HG03025 (cell line): ENCODE results near the gene GPC5.
"Not testable (repeated sequence)": the region's sequence is repeated elsewhere in the genome, so short reads cannot be mapped to it uniquely, and the experiment has no call there.

Experiments
- ATAC-seq: cut with Tn5 transposase; IDR thresholded peaks from one replicate; pipeline ENCODE4 v1.9.1; 2021; ENCODE audit warnings: mild to moderate bottlenecking, moderate library complexity; ENCODE audit not compliant: unreplicated experiment, low FRiP score

GPC5 gene

DNA sequence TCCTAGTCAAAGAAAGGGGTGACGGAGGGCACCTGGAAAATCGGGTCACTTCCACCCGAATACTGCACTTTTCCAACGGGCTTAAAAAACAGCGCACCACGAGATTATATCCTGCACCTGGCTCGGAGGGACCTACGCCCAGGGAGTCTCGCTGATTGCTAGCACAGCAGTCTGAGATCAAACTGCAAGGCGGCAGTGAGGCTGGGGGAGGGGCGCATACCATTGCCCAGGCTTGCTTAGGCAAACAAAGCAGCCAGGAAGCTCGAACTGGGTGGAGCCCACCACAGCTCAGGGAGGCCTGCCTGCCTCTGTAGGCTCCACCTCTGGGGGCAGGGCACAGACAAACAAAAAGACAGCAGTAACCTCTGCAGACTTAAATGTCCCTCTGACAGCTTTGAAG lies 1354.3 kb downstream of the GPC5 start:
- ATAC-seq: not testable (repeated sequence)

DNA sequence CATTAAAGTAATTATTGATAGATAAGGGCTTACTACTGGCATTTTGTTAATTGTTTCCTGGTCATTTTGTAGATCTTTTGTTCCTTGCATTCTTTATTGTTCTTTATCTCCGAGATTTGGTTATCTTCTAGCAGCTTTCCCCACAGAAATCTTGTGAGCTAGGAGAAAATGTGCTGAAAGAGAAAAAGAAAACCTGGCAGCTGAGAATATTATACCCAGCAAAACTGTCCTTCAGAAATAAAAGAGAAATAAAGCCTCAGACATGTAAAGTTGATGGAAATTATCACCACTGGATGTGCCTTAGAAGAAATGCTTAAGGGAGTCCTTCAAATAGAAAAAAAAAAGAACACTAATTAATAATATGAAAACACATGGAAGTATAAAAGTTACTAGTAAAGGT lies 1363.3 kb downstream of the GPC5 start:
- ATAC-seq: no peak

DNA sequence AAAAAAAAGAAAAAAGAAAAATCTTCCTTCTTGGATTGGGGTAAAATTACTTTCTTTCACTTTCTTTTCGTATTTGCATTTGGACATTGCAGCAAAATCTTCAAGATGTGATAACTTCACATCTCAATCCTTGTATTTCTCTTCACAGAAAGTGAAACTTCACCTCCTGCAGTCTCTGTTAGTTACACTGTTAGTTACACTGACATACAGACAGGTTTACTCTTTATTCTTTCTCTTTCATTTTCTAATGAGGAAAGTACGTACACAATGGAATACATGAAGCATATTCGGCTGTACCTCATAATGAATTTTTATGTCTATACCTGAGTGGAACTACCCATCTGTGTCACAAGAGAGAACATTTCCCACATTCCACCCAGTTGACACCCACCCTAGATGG lies 1369.0 kb downstream of the GPC5 start:
- ATAC-seq: no peak

DNA sequence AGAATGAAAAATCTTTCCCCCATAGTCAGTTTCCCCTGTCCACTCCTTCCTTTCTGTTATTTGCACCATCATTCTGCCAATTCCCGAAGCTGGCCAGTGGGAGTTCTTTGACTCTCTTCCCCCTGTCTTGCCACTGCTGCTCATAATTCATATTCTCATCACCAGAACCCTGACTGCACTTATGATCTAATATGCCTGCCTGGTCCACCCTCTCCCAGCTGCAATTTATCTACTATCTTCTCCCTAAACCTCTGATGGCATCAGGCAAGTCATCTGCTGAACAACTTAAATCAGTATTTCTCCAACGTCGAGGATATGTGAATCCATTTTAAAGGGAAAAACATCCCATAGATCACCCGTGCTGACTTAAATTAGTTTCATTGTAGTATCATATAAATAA lies 1370.2 kb downstream of the GPC5 start:
- no peak for ATAC-seq

DNA sequence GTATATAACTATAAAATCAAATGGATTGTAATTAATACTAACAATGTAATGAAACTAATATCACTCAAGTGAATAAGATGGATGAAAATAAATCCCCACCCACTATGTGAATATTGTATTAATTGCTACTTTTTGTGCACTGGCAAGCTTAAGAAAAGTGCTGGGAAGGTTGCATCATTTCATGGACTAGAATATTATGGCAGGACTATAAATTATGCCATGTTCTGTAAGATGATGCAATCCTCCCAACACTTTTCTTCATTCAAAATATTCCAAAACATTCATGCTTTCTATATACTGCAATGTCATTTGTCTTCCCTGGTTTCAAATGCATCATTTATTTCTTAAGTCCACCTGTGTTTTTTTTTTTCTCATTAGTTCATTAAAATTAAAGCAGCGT lies 1370.6 kb downstream of the GPC5 start:
- no peak for ATAC-seq

DNA sequence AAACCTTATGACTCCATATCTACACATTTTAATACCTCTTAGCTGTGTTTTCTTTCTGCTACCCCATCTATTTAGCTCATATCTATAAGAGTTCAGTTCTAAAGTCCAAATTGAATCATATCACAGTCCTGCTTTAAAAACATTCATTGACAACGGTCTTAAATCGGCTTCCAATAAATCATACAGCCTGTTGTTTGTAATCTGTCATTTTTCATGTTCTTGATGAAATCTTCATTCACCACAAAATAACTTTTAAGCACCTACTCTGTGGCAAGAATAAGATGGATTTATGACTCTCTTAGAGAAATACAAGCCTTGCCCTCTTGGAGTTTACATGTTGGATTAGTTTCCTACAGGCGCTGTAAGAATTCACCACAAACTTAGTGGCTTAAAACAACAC lies 1377.2 kb downstream of the GPC5 start:
- ATAC-seq: no peak

DNA sequence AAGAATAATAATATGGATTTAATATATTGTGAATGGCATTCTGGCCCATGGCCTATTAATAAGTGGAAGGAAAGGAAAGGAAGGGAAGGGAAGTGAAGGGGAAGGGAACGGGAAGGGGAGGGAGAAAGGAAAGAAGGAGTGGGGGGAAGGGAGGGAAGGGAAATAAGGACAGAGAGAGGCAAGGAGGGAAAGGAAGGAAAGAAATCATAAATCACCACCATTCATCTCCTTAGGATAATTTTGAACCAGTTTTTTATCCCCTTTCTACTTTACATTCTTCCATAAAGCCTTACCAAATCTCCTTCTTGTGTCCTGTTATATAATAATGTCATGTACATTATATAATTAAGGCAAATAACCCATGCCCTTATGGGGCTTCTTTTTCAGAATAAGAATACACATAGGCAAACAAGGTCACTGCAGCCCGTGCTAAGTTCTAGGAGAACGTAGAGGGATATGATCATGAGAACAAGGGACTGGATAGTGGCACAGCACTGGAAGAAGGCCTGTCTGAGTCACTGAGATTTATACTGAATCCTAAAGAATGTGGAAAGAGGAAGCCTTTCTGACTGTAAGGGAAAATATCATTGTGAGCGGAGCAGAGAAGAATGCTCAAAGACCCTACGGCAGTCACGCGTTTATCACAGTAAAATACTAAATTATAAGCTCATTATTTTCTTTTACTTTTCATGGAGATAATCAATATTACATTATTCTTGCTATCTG lies 1383.7 kb downstream of the GPC5 start:
- no peak for ATAC-seq

DNA sequence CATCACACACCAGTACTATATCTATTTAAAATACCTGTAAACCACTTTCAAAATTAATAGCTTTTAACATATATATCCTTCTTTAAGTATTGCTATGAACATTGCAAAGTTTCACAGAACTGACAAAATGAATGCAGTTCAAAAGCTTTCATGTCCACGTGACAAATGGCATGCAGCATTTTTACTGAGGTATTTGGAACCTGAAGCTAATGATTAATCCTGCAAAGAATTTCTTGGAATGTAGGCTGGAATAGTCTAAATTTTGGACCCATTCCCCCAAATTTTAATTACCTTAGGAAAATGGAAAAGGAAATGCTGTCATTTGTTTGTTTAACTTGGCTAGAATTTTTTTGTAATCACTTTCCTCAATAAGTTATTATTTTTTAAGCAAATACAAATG lies 1404.4 kb downstream of the GPC5 start:
- no peak for ATAC-seq

DNA sequence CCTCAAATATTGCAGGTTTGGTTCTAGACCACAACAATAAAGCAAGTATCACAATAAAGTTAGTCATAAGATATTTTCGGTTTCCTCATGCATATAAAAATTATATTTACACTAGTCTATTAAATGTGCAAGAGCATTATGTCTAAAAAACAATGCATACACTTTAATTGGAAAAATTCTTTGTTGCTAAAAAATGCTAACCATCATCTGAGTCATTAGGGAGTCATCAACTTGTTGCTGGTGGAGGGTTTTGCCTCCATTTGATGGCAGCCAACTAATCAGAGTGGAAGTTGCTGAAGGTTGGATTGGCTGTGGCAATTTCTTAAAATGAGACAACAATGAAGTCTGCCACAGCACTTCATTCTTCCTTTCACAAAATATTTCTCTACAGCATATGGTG lies 1405.9 kb downstream of the GPC5 start:
- no peak for ATAC-seq

DNA sequence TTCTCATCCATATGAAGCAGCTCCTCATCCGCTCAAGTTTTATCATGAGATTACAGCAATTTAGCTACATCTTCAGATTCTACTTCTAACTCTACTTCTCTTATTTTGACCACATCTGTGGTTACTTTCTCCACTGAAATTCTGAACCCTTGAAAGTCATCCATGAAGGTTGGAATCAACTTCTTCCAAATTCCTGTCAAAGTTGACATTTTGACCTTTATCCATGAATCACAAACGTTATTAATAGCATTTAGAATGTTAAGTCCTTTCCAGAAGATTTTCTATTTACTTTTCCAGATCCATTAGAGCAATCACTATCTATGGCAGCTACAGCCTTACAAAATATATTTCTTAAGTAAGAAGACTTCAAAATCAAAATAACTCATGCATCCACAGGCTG lies 1406.5 kb downstream of the GPC5 start:
- ATAC-seq: no peak

DNA sequence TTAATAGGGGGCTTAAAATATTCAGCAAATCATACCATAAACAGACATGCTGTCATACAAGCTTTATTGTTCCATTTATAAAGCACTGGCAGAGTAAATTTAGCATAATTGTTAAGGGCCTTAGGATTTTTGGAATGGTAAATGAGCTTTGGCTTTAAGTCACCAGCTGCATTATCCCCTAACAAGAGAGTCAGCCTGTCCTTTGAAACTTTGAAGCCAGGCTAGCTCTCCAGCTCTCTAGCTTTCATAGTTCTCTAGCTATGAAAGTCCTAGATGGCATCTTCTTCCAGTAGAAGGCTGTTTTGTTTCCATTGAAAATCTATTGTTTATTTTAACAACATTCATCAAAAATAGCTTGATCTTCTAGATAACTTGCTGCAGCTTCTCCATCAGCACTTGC lies 1407.3 kb downstream of the GPC5 start:
- ATAC-seq: no peak

DNA sequence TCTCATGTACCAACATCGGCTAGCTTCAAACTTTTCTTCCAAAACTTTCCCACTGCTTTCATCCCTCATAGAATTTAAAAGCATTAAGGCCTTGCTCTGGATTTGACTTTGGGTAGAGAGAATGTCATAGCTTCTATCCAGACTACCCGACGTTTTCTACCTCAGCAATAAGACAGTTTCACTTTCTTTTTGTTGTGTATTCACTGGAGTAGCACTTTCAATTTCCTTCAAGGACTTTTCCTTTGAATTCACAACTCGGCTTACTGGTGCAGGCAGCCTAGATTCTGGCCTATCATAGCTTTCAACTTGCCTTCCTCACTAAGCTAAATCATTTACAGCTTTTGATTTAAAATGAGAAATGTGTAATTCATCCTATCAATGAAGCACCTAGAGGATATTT lies 1407.8 kb downstream of the GPC5 start:
- no peak for ATAC-seq

DNA sequence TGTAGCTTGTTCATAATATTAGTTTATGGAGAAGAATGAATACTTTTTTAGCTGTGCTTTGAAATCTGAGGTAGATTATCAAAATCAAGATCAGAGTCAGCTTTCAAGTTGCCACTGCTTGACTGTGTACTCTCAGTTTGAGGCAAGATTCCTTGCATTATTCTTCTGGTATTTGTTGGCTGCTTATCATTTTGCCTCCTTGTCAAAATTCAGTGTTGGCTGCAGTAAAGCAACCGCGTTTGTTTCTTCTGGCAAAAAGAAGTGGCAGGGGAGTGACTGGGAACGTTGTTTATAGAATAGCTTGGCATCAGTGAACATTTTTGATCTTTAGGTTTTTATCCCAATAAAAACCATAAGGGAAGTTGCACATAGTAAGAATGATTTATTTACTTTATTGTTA lies 1408.9 kb downstream of the GPC5 start:
- no peak for ATAC-seq

DNA sequence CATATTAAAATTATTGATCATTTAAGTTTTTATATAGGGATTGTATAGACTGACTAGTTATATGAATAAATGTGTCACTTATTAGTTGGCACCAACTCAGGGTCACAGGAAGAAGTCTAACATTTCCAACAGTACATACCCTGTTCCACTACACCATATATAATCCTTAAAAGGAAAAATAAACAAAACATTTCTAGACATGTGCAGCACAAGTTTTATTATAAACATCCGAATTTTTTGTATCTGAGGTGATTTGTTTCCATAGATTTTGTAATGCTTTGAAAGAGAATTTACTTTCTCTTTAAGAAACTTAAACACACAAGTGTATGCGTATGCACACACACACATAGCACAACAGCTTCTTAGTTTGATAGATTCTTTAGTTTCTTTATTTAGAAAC lies 1409.5 kb downstream of the GPC5 start:
- no peak for ATAC-seq

DNA sequence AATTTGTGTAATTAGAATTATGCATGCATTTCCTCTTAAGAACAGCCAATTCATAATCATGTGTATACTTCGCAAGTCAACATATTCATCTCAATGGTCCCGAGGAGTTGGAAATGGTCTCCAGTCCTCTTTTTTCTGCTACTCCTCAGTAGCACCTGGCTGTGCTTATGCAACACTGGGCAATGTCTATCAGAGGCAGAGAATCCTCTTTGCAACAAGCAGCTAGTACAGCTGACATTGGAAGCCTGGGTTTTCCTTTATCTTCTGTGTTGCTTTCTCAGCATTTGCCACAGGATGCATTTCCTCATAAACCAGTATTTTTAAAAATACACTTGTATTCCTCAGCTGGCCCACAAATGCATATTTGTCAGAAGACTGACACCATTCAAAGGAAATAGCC lies 1422.9 kb downstream of the GPC5 start:
- no peak for ATAC-seq

DNA sequence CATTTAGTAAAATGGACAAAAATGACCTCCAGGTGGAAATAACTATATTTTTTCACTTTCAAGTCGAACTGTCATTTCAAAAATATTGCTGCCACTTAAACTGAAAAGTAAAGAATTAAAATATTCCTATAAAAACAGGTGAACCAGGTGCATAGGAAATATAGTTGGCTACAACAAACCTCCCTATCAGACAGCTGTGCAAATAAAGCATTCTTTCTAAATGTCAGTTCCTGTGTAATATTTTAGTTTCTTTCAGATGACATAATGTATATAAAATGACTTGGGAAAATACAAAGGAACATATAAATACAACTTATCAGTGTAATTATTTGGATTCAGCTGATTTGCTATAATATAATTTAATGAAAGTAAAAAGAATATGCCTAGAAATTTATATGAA lies 1424.6 kb downstream of the GPC5 start:
- ATAC-seq: no peak

DNA sequence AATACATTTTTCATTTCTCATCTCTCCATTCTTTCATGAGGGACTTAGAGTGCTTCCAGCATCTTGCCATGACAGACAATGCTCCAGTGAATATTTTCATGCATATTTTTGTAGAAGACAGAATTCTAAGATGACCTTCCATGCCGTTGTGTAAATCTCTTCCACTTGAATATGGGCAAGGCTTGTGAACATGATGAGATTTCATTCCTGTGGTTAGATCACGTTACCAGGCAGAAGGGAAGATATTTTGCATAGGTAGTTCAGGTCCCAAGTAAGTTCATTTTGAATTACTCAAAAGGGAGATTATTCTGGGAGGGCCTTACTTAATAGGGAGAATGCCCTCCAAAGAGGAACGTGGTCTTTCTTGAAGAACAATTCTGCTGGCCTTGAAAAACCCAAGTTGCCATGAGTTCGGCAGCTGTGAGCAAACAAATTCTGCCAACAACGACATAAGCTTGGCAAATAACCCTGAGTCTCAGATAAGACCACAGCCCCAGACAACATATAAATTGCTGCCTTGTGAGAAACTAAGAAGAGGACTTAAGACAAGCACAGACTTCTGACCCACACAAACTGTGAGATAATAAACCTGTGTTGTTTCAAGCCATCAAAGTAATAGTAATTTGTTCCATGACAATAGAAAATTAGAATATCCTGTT lies 1427.6 kb downstream of the GPC5 start:
- ATAC-seq: no peak

DNA sequence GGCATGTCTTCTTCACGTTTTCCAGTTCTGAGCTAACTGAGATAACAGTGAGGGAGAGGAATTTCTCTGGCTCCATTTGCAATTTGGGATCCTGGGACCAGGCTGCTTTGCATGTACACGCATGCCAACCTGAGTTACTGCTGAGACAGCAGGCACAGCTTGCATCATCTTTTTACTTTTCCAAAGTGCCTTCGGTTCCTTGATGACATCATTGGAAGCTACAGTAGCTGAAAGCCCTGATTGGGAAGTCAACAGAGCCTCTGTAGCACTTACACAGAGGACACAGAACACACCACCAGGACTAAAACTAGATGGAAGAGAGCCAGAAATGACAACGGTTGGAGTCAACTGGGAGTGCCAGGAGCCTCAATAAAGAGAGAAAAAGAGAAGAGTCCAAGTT lies 1429.1 kb downstream of the GPC5 start:
- ATAC-seq: no peak

DNA sequence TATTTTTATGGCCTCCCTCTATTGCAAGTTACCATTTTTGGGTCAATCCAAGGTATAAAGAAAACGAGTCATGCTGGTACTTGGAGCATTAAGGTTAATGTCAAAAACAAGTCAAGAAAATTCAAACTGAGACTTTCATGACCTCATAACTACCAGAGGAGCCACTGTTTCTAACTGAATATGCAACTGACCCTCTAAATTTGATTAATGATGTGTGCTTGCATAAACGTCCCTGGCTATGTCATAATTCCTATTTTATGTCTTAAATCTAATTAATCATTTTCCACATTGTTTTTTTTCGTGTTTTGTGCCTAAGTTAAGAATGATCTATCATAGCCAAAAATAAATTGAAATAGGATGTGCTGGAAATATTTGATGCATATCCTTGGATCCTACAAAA lies 1431.5 kb downstream of the GPC5 start:
- no peak for ATAC-seq

DNA sequence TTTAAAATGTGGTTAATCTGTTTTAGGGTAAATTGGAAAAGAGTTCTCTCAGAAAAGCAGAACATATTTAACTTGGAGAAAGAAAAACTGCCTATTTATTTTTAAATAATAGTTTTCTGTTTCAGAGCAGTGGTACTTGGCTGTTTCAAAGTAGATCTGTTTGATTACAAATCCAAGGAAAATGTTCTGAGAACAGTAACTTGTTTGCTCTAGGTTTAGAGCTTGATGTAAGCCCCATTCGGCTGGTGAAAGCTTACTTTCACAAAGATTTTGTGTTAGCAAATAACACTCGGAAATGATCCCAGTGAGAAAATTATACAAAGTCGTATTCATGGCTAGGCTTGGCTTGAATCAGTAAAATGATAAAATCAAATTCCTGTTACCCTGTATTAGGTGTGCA lies 1432.4 kb downstream of the GPC5 start:
- no peak for ATAC-seq

DNA sequence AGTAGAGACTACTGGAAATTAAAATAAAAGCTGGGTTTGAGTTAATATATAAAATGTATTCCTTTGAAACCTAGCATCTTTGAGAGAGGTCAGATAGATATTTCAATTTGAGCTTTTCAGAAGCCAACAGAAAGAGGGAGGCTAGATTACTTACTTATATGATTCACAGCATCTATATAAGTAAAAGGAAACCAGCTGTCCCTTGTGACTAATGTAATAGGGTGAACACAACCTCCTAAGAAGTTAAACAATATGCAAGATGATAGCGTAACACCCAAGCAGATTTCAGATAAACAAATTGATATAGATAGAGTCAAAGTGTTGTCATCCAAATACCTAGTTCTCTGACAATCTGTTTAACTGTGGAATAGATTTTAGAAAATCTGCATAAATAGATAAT lies 1434.7 kb downstream of the GPC5 start:
- no peak for ATAC-seq

DNA sequence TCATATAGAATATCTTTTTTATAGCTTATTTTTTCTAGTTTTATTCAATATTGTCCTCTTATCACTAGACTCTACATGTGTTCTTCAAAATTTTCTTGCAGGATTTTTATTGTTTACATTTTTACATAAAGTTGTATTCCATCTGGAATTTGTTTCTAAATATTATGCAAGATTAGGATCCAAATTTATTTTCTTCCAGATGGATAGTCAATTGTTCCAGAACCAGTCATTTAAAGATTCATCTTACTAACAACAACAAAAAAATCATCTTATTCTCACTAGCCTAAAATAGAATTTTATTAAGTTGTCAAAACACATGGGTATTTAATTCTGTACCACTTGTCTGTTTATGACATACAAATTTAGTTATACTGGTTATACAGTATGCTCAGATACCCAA lies 1437.8 kb downstream of the GPC5 start:
- no peak for ATAC-seq

DNA sequence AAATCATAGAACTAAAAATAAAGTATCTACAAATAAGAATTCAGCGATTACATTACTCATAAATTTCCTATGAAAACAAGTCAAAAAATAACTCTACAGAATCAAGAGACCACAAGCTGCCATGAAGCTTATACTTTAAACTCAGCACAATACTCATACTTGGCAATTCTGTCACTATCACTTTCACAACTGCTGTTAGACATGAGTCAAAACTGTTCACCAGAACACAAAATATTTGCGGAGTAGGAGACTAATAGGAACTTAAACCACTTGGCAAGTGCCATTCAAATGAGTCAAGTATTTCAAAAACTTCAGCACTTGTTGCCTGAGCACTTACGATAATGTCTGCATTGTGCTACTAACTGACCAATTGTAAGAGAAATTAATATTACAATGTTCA lies 1440.4 kb downstream of the GPC5 start:
- no peak for ATAC-seq
